Testis (tissue), 2 donors: ENCODE measurements around the gene NAMPT.

ENCODE experiments used
- POLR2A ChIP-seq: fragments of 450-650 bp; IDR thresholded peaks from one replicate; pipeline ENCODE4 v1.6.1; 2017; ENCODE audit warnings: antibody characterized with exemption, mild to moderate bottlenecking, moderate library complexity
- TF ChIP-seq, protein P1 (sequence below), 3 experiments: fragments of 450-650 bp in 2 of 3; fragments of 200-600 bp in 1 of 3; sonication (generic) in 1 of 3; IDR thresholded peaks; one replicate each; pipeline ENCODE4 v1.5.1; 2016 to 2019; ENCODE audit warnings: antibody characterized with exemption in 3 of 3, mild to moderate bottlenecking in 2 of 3, moderate library complexity in 1 of 3

- TF ChIP-seq, protein P1, sequence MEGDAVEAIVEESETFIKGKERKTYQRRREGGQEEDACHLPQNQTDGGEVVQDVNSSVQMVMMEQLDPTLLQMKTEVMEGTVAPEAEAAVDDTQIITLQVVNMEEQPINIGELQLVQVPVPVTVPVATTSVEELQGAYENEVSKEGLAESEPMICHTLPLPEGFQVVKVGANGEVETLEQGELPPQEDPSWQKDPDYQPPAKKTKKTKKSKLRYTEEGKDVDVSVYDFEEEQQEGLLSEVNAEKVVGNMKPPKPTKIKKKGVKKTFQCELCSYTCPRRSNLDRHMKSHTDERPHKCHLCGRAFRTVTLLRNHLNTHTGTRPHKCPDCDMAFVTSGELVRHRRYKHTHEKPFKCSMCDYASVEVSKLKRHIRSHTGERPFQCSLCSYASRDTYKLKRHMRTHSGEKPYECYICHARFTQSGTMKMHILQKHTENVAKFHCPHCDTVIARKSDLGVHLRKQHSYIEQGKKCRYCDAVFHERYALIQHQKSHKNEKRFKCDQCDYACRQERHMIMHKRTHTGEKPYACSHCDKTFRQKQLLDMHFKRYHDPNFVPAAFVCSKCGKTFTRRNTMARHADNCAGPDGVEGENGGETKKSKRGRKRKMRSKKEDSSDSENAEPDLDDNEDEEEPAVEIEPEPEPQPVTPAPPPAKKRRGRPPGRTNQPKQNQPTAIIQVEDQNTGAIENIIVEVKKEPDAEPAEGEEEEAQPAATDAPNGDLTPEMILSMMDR (IDR thresholded peaks at IDR 0.05) = no peak
- no peak for TF ChIP-seq POLR2A
Observed at GRCh38 chr7:106201164-106201563, 83.6 kb downstream of the NAMPT start.
